SK-N-SH treated with all-trans-retinoic acid at 6 μM for 48 hours (cell line): ENCODE data around the gene CCM2L.
"Not testable (repeated sequence)": the region's sequence is repeated elsewhere in the genome, so short reads cannot be mapped to it uniquely, and the experiment has no call there.

ENCODE experiments used
- ATAC-seq: fragments of 200-7000 bp; cut with Tn5 transposase; 3 replicates; pipeline ENCODE4 v1.9.1; 2020; ENCODE audit warnings: mild to moderate bottlenecking, moderate library complexity
- BACH2 ChIP-seq: fragments of 250-450 bp; sonication (Bioruptor Pico); IDR thresholded peaks from 2 replicates; pipeline ENCODE4 v1.9.0; 2021; ENCODE audit warnings: mild to moderate bottlenecking, borderline replicate concordance
- CREB5 ChIP-seq: fragments of 250-450 bp; sonication (Bioruptor Pico); IDR thresholded peaks from 2 replicates; pipeline ENCODE4 v1.5.1; 2020; ENCODE audit warnings: low read depth, mild to moderate bottlenecking, moderate library complexity
- CSDC2 ChIP-seq: fragments of 250-450 bp; sonication (Bioruptor Pico); IDR thresholded peaks from 2 replicates; pipeline ENCODE4 v1.5.0; 2020; ENCODE audit warnings: mild to moderate bottlenecking, moderate library complexity
- ESRRG ChIP-seq: fragments of 250-450 bp; sonication (Bioruptor Pico); IDR thresholded peaks from 2 replicates; pipeline ENCODE4 v1.6.1; 2021; ENCODE audit warnings: mild to moderate bottlenecking
- GLIS3 ChIP-seq: fragments of 250-450 bp; sonication (Bioruptor Pico); IDR thresholded peaks from 2 replicates; pipeline ENCODE4 v1.5.0; 2020; ENCODE audit warnings: mild to moderate bottlenecking, moderate library complexity
- ISL1 ChIP-seq: fragments of 250-450 bp; sonication (Bioruptor Pico); IDR thresholded peaks from 2 replicates; pipeline ENCODE4 v2.1.2; 2022; ENCODE audit warnings: mild to moderate bottlenecking, moderate library complexity
- OSR1 ChIP-seq: fragments of 250-450 bp; sonication (Bioruptor Pico); IDR thresholded peaks from 2 replicates; pipeline ENCODE4 v1.8.0; 2022; ENCODE audit warnings: moderate library complexity, mild to moderate bottlenecking, inconsistent platforms
- POU6F1 ChIP-seq: fragments of 250-450 bp; sonication (Bioruptor Pico); IDR thresholded peaks from 2 replicates; pipeline ENCODE4 v1.8.0; 2021; ENCODE audit warnings: low read depth, mild to moderate bottlenecking, moderate library complexity, borderline replicate concordance
- PPARA ChIP-seq: fragments of 250-450 bp; sonication (Bioruptor Pico); IDR thresholded peaks from 2 replicates; pipeline ENCODE4 v1.5.0; 2020; ENCODE audit warnings: mild to moderate bottlenecking, borderline replicate concordance
- RARB ChIP-seq: fragments of 250-450 bp; sonication (Bioruptor Pico); IDR thresholded peaks from 2 replicates; pipeline ENCODE4 v1.8.0; 2021; ENCODE audit warnings: mild to moderate bottlenecking, moderate library complexity
- SNAI2 ChIP-seq: fragments of 250-450 bp; sonication (Bioruptor Pico); IDR thresholded peaks from 2 replicates; pipeline ENCODE4 v1.5.0; 2020; ENCODE audit warnings: mild to moderate bottlenecking, moderate library complexity
- TCF4 ChIP-seq: fragments of 250-450 bp; sonication (Bioruptor Pico); IDR thresholded peaks from 2 replicates; pipeline ENCODE4 v1.8.0; 2021; ENCODE audit warnings: mild to moderate bottlenecking, moderate library complexity, borderline replicate concordance
- TOX ChIP-seq: fragments of 250-450 bp; sonication (Bioruptor Pico); IDR thresholded peaks from 2 replicates; pipeline ENCODE4 v1.8.0; 2021; ENCODE audit warnings: mild to moderate bottlenecking, moderate library complexity, borderline replicate concordance
- TSHZ2 ChIP-seq: fragments of 250-450 bp; sonication (Bioruptor Pico); IDR thresholded peaks from 2 replicates; pipeline ENCODE4 v1.5.0; 2020; ENCODE audit warnings: mild to moderate bottlenecking, moderate library complexity
- ZC3H10 ChIP-seq: fragments of 250-450 bp; sonication (Bioruptor Pico); IDR thresholded peaks from 2 replicates; pipeline ENCODE4 v1.5.1; 2021; ENCODE audit warnings: mild to moderate bottlenecking, moderate library complexity
- ZFP30 ChIP-seq: fragments of 450-650 bp; formaldehyde crosslinking; IDR thresholded peaks from 2 replicates; pipeline ENCODE4 v1.5.0; 2022; ENCODE audit warnings: mild to moderate bottlenecking, moderate library complexity
- ZNF565 ChIP-seq: fragments of 450-650 bp; formaldehyde crosslinking; conservative IDR thresholded peaks from 2 replicates; pipeline ENCODE4 v1.5.0; 2020; ENCODE audit warnings: low read depth, mild to moderate bottlenecking, moderate library complexity
- ZNF70 ChIP-seq: fragments of 450-650 bp; formaldehyde crosslinking; IDR thresholded peaks from 2 replicates; pipeline ENCODE4 v1.5.0; 2020; ENCODE audit warnings: mild to moderate bottlenecking, moderate library complexity
- ZNF8 ChIP-seq: fragments of 450-650 bp; formaldehyde crosslinking; IDR thresholded peaks from 2 replicates; pipeline ENCODE4 v1.5.0; 2020; ENCODE audit warnings: mild to moderate bottlenecking, moderate library complexity
- TF ChIP-seq, protein P1 (sequence below): fragments of 250-450 bp; sonication (Bioruptor Pico); IDR thresholded peaks from 2 replicates; pipeline ENCODE4 v1.5.1; 2021; ENCODE audit warnings: mild to moderate bottlenecking, moderate library complexity
- TF ChIP-seq, protein P2 (sequence below): fragments of 250-450 bp; sonication (Bioruptor Pico); IDR thresholded peaks from 2 replicates; pipeline ENCODE4 v1.8.0; 2020; ENCODE audit warnings: mild to moderate bottlenecking, moderate library complexity, borderline replicate concordance

CCM2L gene

GRCh38 chr20:32031007-32031958 is 21.0 kb downstream of the CCM2L start:
- TF ChIP-seq TOX (CRISPR knock-in tag) (no peak), CSDC2 (CRISPR knock-in tag) (no peak), ZC3H10 (no peak), GLIS3 (CRISPR knock-in tag) (no peak), POU6F1 (CRISPR knock-in tag) (no peak), ZNF565 (CRISPR knock-in tag) (no peak), BACH2 (CRISPR knock-in tag) (no peak), ZNF70 (no peak), ESRRG (CRISPR knock-in tag) (no peak)
- ATAC-seq = peak; percentile 94

GRCh38 chr20:32033316-32033715 is 23.1 kb downstream of the CCM2L start:
- no peak for ATAC-seq
- no peak for TF ChIP-seq ISL1
- TF ChIP-seq ZNF8 (CRISPR knock-in tag) = no peak
- TF ChIP-seq TOX (CRISPR knock-in tag) = no peak
- TF ChIP-seq, protein P1, sequence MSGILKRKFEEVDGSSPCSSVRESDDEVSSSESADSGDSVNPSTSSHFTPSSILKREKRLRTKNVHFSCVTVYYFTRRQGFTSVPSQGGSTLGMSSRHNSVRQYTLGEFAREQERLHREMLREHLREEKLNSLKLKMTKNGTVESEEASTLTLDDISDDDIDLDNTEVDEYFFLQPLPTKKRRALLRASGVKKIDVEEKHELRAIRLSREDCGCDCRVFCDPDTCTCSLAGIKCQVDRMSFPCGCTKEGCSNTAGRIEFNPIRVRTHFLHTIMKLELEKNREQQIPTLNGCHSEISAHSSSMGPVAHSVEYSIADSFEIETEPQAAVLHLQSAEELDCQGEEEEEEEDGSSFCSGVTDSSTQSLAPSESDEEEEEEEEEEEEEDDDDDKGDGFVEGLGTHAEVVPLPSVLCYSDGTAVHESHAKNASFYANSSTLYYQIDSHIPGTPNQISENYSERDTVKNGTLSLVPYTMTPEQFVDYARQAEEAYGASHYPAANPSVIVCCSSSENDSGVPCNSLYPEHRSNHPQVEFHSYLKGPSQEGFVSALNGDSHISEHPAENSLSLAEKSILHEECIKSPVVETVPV (CRISPR knock-in tag) = no peak
- no peak for TF ChIP-seq PPARA (CRISPR knock-in tag)
- TF ChIP-seq ZC3H10 = no peak
- TF ChIP-seq, protein P2, sequence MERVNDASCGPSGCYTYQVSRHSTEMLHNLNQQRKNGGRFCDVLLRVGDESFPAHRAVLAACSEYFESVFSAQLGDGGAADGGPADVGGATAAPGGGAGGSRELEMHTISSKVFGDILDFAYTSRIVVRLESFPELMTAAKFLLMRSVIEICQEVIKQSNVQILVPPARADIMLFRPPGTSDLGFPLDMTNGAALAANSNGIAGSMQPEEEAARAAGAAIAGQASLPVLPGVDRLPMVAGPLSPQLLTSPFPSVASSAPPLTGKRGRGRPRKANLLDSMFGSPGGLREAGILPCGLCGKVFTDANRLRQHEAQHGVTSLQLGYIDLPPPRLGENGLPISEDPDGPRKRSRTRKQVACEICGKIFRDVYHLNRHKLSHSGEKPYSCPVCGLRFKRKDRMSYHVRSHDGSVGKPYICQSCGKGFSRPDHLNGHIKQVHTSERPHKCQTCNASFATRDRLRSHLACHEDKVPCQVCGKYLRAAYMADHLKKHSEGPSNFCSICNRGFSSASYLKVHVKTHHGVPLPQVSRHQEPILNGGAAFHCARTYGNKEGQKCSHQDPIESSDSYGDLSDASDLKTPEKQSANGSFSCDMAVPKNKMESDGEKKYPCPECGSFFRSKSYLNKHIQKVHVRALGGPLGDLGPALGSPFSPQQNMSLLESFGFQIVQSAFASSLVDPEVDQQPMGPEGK (CRISPR knock-in tag) = no peak
- TF ChIP-seq SNAI2 (CRISPR knock-in tag) = no peak
- no peak for TF ChIP-seq CREB5
- TF ChIP-seq POU6F1 (CRISPR knock-in tag) = no peak
- TF ChIP-seq BACH2 (CRISPR knock-in tag) = no peak
- TF ChIP-seq CSDC2 (CRISPR knock-in tag) = no peak
- no peak for TF ChIP-seq ZFP30
- no peak for TF ChIP-seq TCF4 (CRISPR knock-in tag)
- TF ChIP-seq OSR1 = no peak
- no peak for TF ChIP-seq TSHZ2 (CRISPR knock-in tag)
- no peak for TF ChIP-seq RARB (CRISPR knock-in tag)
- TF ChIP-seq ESRRG (CRISPR knock-in tag) = no peak
- no peak for TF ChIP-seq ZNF565 (CRISPR knock-in tag)

DNA sequence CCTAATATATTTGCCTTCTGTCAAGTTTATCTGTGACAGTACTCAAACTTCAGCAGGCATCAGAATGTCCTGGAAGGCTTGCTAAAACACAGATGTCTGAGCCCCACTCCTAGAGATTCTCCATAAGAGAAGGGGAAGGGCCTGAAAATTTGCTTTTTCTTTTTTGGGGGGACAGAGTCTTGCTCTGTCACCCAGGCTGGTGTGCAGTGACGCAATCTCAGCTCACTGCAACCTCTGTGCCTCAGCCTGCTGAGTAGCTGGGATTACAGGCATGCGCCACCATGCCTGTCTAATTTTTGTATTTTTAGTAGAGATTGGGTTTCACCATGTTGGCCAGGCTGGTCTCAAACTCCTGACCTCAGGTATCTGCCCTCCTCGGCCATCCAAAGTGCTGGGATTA is 23.5 kb downstream of the CCM2L start:
- ATAC-seq = not testable (repeated sequence)
